GM12864 (cell line): ENCODE results near the gene FAM120B.
A peak's percentile ranks its signal among the peaks of the same experiment; 100 is the strongest.

Source experiments
- DNase-seq: peaks from one replicate; pipeline ENCODE4 v3.0.0-alpha.2; 2011; ENCODE audit warnings: low read depth
- H3K4me3 ChIP-seq: 2 replicates; pipeline ENCODE4 v1.5.1; 2011; ENCODE audit warnings: mild to moderate bottlenecking, low read depth, low read length, control low read depth
- CTCF ChIP-seq: IDR thresholded peaks from 2 replicates; pipeline ENCODE4 v1.5.1; 2011; ENCODE audit warnings: low read depth, mild to moderate bottlenecking, moderate library complexity, low read length, control low read depth, inconsistent platforms; ENCODE audit errors: missing control alignments

The FAM120B gene

GRCh38 chr6:170438402-170438753, 131.8 kb downstream of the FAM120B start:
- H3K4me3 ChIP-seq: no peak overlapping the region
- no peak for TF ChIP-seq CTCF
- DNase-seq: peak; percentile 24

- no peak for DNase-seq
- no peak overlapping the region for H3K4me3 ChIP-seq
- no peak for TF ChIP-seq CTCF
Observed at GRCh38 chr6:170438861-170439260, 132.3 kb downstream of the FAM120B start.

- DNase-seq: no peak
- H3K4me3 ChIP-seq: no peak overlapping the region
- no peak for TF ChIP-seq CTCF
Observed at GRCh38 chr6:170439366-170440361, 133.1 kb downstream of the FAM120B start.

- no peak for DNase-seq
- TF ChIP-seq CTCF: no peak
- no peak overlapping the region for H3K4me3 ChIP-seq
Observed at GRCh38 chr6:170440437-170440836, 133.9 kb downstream of the FAM120B start.

- no peak overlapping the region for H3K4me3 ChIP-seq
- no peak for DNase-seq
- TF ChIP-seq CTCF: no peak
Observed at GRCh38 chr6:170441316-170441715, 134.8 kb downstream of the FAM120B start.

GRCh38 chr6:170442596-170442995, 136.0 kb downstream of the FAM120B start:
- H3K4me3 ChIP-seq: no peak overlapping the region
- no peak for DNase-seq
- no peak for TF ChIP-seq CTCF
